Stomach smooth muscle (tissue), 2 donors: ENCODE measurements around the gene SLC29A2.

Experiments used
- H3K27ac ChIP-seq: one replicate; pipeline ENCODE4 v1.7.0; 2013; ENCODE audit warnings: mild to moderate bottlenecking, low read length, inconsistent platforms
- H3K27me3 ChIP-seq, 2 donors: one replicate each; pipeline ENCODE4 v1.7.0; 2013; ENCODE audit warnings: low read length in 2 of 2; ENCODE audit not compliant: insufficient read depth in 2 of 2, control insufficient read depth in 1 of 2
- H3K36me3 ChIP-seq, 2 donors: one replicate each; pipeline ENCODE4 v1.7.0; 2013; ENCODE audit warnings: low read length in 2 of 2; ENCODE audit not compliant: control insufficient read depth in 2 of 2, insufficient read depth in 2 of 2
- H3K4me1 ChIP-seq: one replicate; pipeline ENCODE4 v1.7.0; 2013; ENCODE audit warnings: low read length; ENCODE audit not compliant: control insufficient read depth, insufficient read depth
- H3K4me3 ChIP-seq, 2 donors: one replicate each; pipeline ENCODE4 v1.7.0; 2013; ENCODE audit warnings: low read length in 2 of 2
- H3K9ac ChIP-seq, 2 donors: one replicate each; pipeline ENCODE4 v1.7.0; 2013; ENCODE audit warnings: low read length in 2 of 2, mild to moderate bottlenecking in 1 of 2
- H3K9me3 ChIP-seq, 2 donors: one replicate each; pipeline ENCODE4 v1.7.0; 2013; ENCODE audit warnings: low read length in 2 of 2; ENCODE audit not compliant: control insufficient read depth in 2 of 2
- donor health status: healthy.
- donor health status: Pancreatic carcinoma.

The SLC29A2 gene

DNA sequence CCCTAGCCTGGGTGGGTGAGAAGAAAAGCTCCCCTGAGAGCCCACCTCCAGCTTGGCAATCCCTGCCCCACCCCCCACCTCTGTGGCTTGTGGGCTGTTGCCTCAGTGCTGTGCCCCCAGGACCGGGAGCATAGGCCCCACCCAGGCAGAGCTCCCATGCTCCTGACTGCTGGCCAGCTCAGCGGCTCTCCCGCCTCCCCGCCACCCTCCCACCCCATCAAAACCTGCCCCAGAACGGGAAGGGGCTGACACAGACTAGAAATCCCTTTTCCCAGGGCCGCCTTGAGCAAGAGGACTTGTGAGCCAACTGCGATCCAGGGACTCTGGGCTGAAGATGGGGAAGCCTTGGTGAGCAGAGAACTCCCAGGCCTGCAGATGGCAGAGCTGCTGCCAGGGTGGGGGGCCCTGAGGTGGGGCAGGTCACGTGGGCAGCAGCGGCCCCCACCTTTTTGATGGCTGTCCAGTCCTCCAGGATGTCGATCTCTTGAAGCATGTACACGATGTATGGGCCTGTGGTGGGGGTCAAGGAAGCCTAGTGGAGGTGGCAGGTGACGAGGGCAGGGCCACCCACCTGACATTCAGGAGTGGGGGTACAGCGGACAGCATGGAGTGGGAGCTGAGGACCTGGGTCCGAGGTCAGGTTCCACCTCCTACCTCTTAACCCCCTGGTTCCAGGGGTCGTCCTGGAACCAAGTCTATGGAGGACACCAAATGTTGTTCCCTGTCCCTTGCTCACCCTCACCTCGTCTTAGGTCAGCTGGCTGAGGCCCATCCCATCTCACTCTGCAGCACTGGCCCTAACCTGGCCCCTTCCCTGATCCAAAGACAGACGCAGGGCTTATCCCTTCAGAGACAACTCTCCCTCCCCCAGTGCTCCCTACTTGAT lies 33.0 kb downstream of the SLC29A2 start:
- H3K9me3 ChIP-seq = no peaks in the 10 kb centered on the region
- no peak overlapping the region for H3K27ac ChIP-seq
- H3K4me3 ChIP-seq = no peak overlapping the region
- H3K27me3 ChIP-seq = no peaks in the 10 kb centered on the region
- peaks cover 26% of the 10 kb centered on the region for H3K4me1 ChIP-seq
- H3K36me3 ChIP-seq = peaks cover 35 to 38% of the 10 kb centered on the region in 2 donors
- no peak overlapping the region for H3K9ac ChIP-seq

DNA sequence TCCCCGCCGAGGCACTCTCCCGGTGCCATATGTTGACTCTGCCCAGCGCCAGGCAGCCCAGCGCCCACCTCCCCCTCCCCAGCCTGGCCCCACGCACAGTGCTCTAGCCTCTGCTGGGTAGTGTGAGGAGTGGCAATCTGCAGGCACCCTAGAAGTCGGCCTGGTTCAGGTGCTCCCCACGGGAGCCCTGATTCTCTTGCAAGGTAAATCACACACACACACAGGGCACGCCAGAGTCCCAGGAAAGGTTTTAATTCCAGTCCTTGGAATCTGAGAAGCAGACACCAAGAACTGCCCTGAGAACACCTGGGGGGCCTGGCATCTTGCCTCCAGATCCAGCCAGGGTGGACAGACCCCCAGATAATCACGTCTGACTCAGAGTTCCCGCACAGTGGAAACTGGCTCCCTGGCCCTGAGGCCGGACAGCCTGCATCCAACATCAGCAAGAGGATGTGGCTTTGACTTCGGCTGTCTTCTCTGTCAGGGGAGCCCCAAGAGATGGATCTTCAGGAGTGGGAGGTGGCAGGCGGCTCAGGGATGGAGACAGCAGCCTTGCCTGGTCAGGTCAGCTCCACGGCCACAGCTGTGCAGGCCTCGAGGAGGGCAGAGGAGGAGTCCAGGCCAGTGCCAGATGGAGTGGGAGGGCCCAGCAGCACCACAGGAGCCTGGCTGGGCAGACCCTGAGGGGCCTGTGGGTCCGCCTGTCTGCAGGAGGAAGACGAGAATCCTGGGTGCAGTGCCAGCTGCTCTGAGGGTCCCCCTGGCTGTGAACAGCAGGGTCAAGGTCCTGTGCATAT lies 34.3 kb downstream of the SLC29A2 start:
- no peak overlapping the region for H3K9ac ChIP-seq
- H3K36me3 ChIP-seq = peaks cover 31 to 34% of the 10 kb centered on the region in 2 donors
- H3K4me3 ChIP-seq = peak overlapping the region in 1 of 2 donors; percentile 77

DNA sequence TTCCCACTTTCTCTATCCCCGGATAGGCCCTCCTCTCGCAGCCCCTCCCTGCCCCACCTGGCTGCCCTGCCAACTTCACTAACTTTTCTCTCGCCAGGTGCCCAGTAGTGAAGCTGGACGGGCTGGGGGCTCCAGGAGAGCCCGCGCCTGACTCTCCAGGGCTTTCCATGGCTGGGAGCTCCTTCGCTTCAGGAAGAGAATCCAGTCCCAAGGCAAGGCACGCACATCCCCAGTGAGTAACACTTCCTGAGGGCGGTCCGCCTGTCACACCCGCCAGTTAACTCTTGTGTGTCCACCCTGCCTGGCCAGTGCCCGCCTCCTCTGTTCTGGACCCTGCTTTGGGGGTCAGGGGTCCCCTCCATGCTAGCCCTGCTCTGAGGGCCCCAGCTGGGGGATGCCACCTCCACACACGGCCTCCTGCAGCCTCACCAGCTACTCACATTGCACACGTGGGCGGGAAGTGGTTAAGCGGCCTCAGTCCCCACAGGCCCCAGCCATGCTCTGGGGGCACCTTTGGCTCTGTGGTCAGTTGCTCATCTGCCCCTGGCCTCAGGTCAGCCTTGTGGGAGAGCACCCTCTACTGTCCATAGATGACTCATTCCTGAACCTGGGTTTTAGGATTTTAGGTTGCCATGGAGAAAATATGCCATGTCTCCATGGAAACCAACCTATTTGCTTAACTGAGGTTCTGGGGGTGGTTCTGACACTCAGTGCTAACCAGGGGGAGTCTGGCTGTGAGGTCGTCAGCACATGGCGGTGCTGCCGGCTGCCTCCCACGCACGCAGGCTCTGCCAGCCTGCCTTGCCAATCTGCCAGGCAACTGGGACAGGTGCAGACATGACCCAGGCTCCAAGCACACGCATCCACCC lies 35.1 kb downstream of the SLC29A2 start, which contains the start of gene RIN1:
RIN1 (minus strand) TSS at position 201 of the 869 bp plus-strand sequence; CDS start at position 169, 32 bp downstream.
- peak within 1 kb of the TSS; percentile 57 to 72 for H3K9ac ChIP-seq
- peaks cover 22% of the 10 kb centered on the region for H3K4me1 ChIP-seq
- peaks cover 25 to 26% of the 10 kb centered on the region in 2 donors for H3K36me3 ChIP-seq
- H3K4me3 ChIP-seq = peak within 1 kb of the TSS; percentile 73 to 77
- no peaks in the 10 kb centered on the region for H3K27me3 ChIP-seq
- H3K9me3 ChIP-seq = no peaks in the 10 kb centered on the region
- H3K27ac ChIP-seq = peak within 1 kb of the TSS; percentile 55

More for the DNA sequence above, 34.3 kb downstream of the SLC29A2 start:
- Histone ChIP-seq H3K27ac (no peak overlapping the region), H3K4me1 (peaks cover 22% of the 10 kb centered on the region), H3K27me3 (no peaks in the 10 kb centered on the region), H3K9me3 (no peaks in the 10 kb centered on the region)

DNA sequence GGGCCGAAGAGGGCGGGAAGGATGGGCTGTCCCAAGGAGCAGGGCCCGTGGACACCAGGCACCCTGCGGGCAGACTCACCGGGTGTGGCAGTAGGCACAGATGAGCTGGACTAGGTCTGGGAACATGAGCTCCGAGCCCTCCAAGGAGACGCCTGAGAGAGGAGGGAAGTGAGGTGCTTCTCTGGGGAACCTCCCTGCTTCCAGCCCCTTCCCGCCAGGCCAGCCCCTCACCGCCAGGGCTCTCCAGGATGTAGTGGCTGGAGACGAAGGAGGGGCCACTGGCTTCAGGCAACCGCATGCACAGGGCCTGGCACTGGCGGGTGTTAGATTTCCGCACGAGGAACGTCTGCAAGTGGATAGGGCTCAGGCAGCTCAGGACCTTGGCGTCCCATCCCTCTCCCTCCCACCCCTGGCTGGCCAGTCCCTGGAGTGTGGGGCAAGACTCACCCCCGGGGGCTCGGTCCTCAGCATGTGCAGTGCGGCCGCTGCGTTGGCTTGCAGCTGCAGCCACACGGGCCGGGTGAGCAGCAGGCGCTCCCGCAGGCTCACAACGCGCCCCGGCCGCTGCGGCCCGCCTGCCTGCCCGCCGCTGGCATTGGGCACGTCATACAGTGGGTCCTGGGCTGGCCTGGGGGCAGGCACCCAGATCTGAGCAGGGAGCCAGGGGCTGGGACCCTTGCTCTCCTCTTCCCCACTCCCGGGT lies 35.9 kb downstream of the SLC29A2 start:
- Histone ChIP-seq H3K4me3 (peak overlapping the region; percentile 73 to 77), H3K9ac (peak overlapping the region; percentile 57 to 72), H3K9me3 (no peaks in the 10 kb centered on the region), H3K27me3 (no peaks in the 10 kb centered on the region), H3K4me1 (peaks cover 22% of the 10 kb centered on the region), H3K36me3 (peaks cover 18 to 21% of the 10 kb centered on the region in 2 donors), H3K27ac (peak overlapping the region; percentile 55)

DNA sequence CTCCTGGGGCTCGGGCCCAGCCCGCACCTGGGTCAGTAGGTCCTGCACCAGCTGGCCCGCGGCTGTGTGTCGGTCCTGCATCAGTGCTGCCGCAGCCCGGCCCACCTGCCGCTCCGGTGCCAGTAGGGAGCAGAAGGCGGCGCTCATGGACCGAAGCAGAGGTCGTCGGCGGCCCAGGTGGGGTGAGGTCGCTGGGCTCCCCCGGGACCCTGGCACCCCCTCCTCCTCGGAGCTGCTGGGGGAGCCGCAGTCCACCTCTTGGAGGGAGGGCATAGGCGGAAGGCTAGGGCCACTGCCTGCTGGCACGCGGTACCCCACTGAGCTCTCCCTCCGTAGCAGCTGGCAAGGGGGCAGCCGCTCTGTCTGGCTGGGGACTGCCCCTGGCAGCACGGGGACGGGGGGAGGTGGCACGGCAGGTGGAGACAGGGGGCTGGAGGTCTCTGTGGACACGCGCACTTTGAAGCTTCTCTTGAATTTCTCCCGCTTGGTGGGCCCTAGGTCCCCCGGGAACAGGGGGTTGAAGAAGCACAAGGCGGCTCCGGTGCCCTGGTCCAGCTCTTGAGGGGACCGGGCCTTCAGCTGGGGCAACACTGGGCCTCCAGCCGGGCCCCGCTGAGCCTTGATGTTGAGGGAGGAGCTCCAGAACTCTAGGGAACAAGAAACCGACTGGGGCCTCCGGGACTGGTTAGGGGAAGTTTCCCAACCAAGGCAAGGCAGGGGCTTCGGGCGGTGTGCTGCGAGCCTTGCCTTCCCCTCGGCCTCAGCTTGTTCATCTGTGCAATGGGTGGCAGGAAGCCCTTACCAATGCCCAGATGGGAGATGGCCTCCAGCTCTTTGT lies 36.7 kb downstream of the SLC29A2 start:
- Histone ChIP-seq H3K27me3 (no peaks in the 10 kb centered on the region), H3K27ac (no peak overlapping the region), H3K9ac (no peak overlapping the region), H3K36me3 (peaks cover 11 to 12% of the 10 kb centered on the region in 2 donors), H3K4me3 (peak overlapping the region; percentile 73 to 77), H3K4me1 (peaks cover 22% of the 10 kb centered on the region), H3K9me3 (no peaks in the 10 kb centered on the region)

DNA sequence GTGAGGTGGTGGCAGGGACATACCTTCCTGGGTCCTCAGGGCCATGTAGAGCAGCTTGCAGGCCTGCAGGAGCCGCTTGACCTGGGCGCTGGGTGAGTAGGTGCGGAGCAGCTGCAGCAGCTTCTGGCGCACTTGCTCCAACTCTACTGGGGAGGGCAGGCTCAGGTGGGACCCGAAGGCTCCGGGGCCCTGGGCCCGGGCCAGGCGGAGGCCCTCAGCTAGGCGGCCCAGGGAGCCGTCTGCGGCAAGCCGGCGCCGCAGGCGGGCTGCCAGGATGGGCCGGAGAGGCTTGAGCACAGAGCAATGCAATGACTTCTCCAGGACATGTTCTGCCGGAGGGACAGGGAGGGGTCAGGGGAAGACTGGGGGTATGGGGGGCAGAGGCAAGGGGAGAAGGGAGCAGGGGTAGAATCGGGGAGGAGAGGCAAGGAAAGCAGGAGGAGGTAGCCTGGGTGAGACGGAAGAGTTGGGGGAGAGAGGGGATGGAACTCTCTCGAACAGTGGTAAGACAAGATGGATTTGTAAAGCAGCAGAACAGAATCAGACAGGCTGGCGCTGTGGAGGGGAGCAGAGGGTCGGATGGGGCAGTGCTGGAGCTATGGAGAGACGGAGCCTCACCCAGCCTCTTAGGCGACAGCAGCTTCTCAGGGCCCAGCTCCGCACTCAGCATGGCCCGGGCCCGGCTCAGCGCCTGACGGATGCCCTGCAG lies 37.5 kb downstream of the SLC29A2 start:
- H3K9ac ChIP-seq = no peak overlapping the region
- H3K27ac ChIP-seq = no peak overlapping the region

DNA sequence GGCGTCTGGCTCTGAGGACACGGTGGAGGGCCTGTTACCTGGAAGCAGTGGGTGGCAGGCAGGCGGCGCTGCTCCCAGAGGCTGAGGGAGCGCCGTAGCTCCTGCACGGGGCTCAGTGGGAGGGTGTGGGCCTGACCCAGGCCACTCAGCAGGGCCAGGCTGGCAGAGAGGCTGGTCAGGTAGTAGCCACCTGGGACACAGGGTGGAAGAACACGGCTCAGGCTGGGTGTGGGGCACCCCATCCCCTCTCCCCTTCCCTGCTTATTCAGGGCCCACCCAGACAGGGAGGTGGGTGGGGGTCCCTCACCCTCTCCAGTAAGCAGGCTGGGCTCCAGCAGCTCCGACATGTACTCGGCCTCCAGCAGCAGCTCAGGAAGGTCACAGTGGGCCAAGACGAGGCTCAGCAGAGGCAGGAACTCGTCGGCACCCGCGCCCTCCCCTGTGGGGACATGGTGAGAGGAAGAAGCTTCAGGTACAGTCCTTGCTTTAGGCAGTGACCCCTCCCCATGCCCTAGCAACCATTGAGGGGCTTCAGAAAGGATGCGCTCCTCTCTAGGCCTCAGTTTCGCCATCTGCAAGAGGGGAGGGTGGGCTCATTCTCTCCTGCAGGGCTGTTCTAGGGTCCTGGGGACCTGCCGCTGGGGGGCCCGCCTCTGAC lies 38.2 kb downstream of the SLC29A2 start:
- H3K27ac ChIP-seq = no peak overlapping the region
- H3K36me3 ChIP-seq = peaks cover 4 to 6% of the 10 kb centered on the region in 2 donors
- H3K4me1 ChIP-seq = peaks cover 27% of the 10 kb centered on the region
- no peaks in the 10 kb centered on the region for H3K9me3 ChIP-seq
- no peak overlapping the region for H3K4me3 ChIP-seq
- no peaks in the 10 kb centered on the region for H3K27me3 ChIP-seq
- no peak overlapping the region for H3K9ac ChIP-seq

More for the DNA sequence above, 37.5 kb downstream of the SLC29A2 start:
- Histone ChIP-seq H3K4me3 (no peak overlapping the region), H3K4me1 (peaks cover 22% of the 10 kb centered on the region), H3K27me3 (no peaks in the 10 kb centered on the region), H3K9me3 (no peaks in the 10 kb centered on the region), H3K36me3 (peaks cover 5 to 8% of the 10 kb centered on the region in 2 donors)

DNA sequence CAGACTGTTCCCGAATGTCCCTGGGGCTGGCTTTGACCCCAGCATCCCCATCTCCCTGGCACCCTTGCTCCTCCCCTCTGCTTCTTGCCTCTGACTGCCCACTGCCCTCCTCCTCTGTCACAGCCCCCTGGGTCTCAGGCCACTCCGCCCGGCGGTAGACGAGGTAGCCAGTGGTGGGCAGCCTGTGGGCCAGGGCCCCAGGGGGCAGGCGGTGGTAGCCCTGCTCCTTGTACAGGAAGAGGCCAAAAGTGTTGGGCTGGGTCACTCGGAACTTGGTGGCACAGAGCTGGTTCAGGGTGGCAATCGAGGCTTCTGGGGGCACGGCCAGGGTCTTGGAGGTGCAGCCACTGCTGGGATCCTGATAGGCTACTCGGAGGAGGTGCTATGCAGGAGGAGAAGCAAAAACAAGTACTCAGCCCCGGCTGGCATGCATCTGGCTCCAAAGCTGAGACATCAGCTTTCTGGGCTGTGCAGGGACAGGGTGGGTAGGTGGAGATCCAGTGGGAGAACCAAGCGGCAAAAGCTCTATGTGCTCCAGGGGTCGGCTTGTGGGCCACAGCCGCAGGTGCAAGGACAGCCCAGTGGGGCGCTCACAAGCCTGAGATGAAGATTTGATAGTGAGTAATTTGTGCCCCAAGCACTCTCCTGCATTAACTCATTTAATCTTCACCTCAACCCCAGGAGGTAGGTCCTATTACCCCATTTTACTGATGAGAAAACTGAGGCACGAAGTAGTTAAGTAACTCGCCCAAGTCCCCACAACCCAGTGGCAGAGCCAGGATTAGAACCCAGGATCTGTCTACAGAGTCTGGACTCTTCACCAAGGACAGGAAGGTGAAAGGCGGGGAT lies 39.0 kb downstream of the SLC29A2 start:
- H3K9ac ChIP-seq = no peak overlapping the region
- H3K27me3 ChIP-seq = no peaks in the 10 kb centered on the region
- peaks cover 34% of the 10 kb centered on the region for H3K4me1 ChIP-seq
- H3K36me3 ChIP-seq = peaks cover 4 to 5% of the 10 kb centered on the region in 2 donors
- H3K27ac ChIP-seq = no peak overlapping the region
- H3K9me3 ChIP-seq = no peaks in the 10 kb centered on the region
- H3K4me3 ChIP-seq = no peak overlapping the region
